Smooth muscle cell of the brain vasculature (primary cell): Measurements from ENCODE around the gene THUMPD1.
"Not testable (repeated sequence)": the region's sequence is repeated elsewhere in the genome, so short reads cannot be mapped to it uniquely, and the experiment has no call there.

Source experiments
- DNase-seq: peaks from one replicate; pipeline ENCODE4 v3.0.0-alpha.2; 2012; ENCODE audit warnings: low read depth, low spot score

The THUMPD1 gene

GRCh38 chr16:20694096-20694495, 47.5 kb downstream of the THUMPD1 start:
- not testable (repeated sequence) for DNase-seq

DNA sequence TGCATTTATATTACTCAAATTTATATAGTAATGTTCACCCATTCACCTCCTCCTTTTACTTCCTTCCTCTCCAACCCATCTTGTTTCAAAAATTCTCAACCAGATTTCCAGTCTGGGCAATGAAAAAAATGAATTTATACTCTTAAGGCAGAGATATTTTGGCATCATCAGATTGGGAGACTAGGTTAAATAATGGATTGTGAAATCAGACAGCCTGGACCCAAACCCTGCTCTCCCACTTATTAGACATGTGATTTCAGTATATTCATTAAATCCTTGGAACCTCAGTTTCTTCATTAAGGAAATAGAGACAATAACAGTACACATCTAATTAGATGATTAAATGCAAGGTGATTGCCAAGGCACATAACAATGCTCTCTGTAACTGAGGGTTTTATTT, 52.0 kb downstream of the THUMPD1 start:
- no peak for DNase-seq

DNA sequence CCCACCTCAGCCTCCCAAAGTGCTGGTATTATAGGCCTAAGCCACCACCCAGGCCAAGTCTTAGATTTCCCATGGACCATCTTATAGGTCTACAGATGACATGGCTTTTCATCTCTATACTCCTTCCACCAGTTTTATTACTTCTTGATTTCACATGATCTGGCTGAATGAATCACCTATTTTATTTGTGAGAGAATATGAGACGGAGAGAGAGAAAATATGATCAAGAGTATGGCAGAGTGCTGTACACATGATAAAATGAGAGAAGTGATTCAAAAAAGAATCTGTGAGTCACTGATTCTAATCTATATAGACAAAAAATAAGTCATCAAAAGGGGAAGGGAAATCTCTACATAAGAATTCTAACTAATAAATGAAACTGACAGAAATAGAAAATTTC, 57.8 kb downstream of the THUMPD1 start:
- no peak for DNase-seq
